ENCODE measurements around the gene RNF103. TPM values are rescaled to one million over a fixed set of nuclear protein-coding genes. Genes with fewer than 3 reads are reported as not detected.

Gene RNF103
- total and polyA plus RNA-seq, 2 of the 8 experiments (the other 6 are each of a cell fraction or from before 2014, with no cell fraction given) = 3.3 to 7.4 TPM

DNA sequence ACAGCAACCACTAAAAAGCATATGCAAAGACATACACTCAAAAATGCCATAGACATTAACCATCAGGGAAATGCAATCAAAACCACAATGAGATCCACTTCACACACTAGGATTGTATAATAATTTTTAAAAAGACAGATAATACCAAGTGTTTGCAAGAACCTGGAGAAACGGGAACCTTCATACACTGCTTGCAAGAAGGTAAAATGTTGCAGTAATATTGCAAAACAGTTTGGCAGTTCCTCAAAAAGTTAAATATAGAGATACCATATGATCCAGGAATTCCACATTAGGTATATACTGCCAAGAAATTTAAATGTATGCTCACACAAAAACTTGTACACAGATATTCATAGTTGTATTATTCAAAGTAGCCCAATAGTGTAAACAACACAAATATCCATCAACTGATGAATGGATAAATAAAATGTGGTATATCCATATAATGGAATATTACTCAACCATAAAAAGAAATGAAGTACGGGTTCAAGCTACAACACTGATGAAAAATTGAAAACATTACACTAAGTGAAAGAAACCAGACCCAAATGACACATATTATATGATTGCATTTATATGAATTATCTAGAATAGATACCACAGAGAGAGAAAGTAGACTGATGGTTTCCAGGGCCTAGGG, 45.7 kb downstream of the RNF103 start:
- Histone ChIP-seq H3K79me1 (ENCODE audit: low read depth, low read length) (no peaks in the 10 kb centered on the region), H4K91ac (replicated peaks; ENCODE audit: insufficient read length, low read length) (no peak overlapping the region), H3K56ac (replicated peaks; ENCODE audit: insufficient read length, low read depth, low read length) (no peak overlapping the region), H3K4ac (replicated peaks; ENCODE audit: insufficient read length, low read depth, low read length) (no peak overlapping the region), H2BK20ac (ENCODE audit: low read length) (no peak overlapping the region), H3K14ac (ENCODE audit: insufficient read length) (no peak overlapping the region), H4K5ac (ENCODE audit: insufficient read length, low read depth, low read length) (no peak overlapping the region), H3K23me2 (ENCODE audit: low read depth, low read length) (no peaks in the 10 kb centered on the region; the same call in 1 of the 2 replicates), H3K4me3 (ENCODE audit: extremely low read depth in 1 of 4, insufficient read depth in 2 of 4, low read depth in 3 of 4, low read length in 4 of 4) (no peak overlapping the region), H3K27ac (ENCODE audit: low read depth, low read length) (no peak overlapping the region), H3K18ac (ENCODE audit: extremely low read depth, low read length) (no peak overlapping the region), H3K79me2 (ENCODE audit: control insufficient read depth in 1 of 2, insufficient read depth in 2 of 2, low read length in 2 of 2) (no peaks in the 10 kb centered on the region), H4K20me1 (replicated peaks in 1 of 2; ENCODE audit: control insufficient read depth in 1 of 2, insufficient read depth in 2 of 2, low read length in 2 of 2) (no peaks in the 10 kb centered on the region), H2AK5ac (ENCODE audit: low read depth, low read length) (no peak overlapping the region), H2BK12ac (ENCODE audit: low read depth, low read length) (no peak overlapping the region), H3K9me3 (ENCODE audit: insufficient read depth in 2 of 2, low read depth in 1 of 2, low read length in 1 of 2) (no peaks in the 10 kb centered on the region), H2BK5ac (ENCODE audit: low read depth, low read length) (no peak overlapping the region), H3K27me3 (replicated peaks in 1 of 4; ENCODE audit: control insufficient read depth in 3 of 4, extremely low read depth in 1 of 4, insufficient read depth in 3 of 4, low read length in 3 of 4) (no peaks in the 10 kb centered on the region), H3K9ac (replicated peaks in 1 of 4; ENCODE audit: extremely low read depth in 1 of 4, low read depth in 3 of 4, low read length in 3 of 4) (no peak overlapping the region), H3K23ac (ENCODE audit: insufficient read length) (no peak overlapping the region), H2BK120ac (replicated peaks; ENCODE audit: low read depth, low read length) (no peak overlapping the region), H3K4me1 (replicated peaks in 1 of 4; ENCODE audit: control insufficient read depth in 3 of 4, insufficient read depth in 4 of 4, low read length in 3 of 4) (no peaks in the 10 kb centered on the region), H2BK15ac (ENCODE audit: low read length) (no peak overlapping the region), H3K4me2 (ENCODE audit: insufficient read depth in 1 of 2, low read depth in 2 of 2, low read length in 2 of 2) (no peak overlapping the region), H3K36me3 (ENCODE audit: control insufficient read depth in 2 of 4, insufficient read depth in 4 of 4, low read length in 3 of 4) (no peaks in the 10 kb centered on the region), H2AFZ (ENCODE audit: low read length) (no peak overlapping the region), H4K8ac (ENCODE audit: extremely low read depth, insufficient read depth, low read length) (no peak overlapping the region)
- WGBS, 2 experiments (ENCODE audit: extremely low coverage in 1 of 2, insufficient coverage in 1 of 2, insufficient read length in 1 of 2, insufficient replicate concordance in 2 of 2, low coverage in 1 of 2, low lambda C conversion rate in 2 of 2, missing lambda C conversion rate in 1 of 2) = 83% methylated on average over 2 of the region's 2 CpGs; no CpG with 5 or more reads in 1 of the 2 experiments
- ChIA-PET CTCF (ENCODE audit: partially characterized antibody) (no interaction called here), POLR2A (ENCODE audit: partially characterized antibody) (no interaction called here)
- TF ChIP-seq SIRT6 (IDR thresholded peaks at IDR 0.05; ENCODE audit: low read length) (no peak), FOSL1 (IDR thresholded peaks at IDR 0.05; ENCODE audit: insufficient read depth, low read depth, low read length) (no peak), SP1 (IDR thresholded peaks at IDR 0.05; ENCODE audit: low read depth, low read length) (no peak), RAD21 (IDR thresholded peaks at IDR 0.05 in 1 of 2, conservative IDR thresholded peaks at IDR 0.05 in 1 of 2; ENCODE audit: low read depth in 2 of 2, low read length in 2 of 2) (no peak), KDM1A (IDR thresholded peaks at IDR 0.05; ENCODE audit: borderline replicate concordance, low read length) (no peak), E2F6 (IDR thresholded peaks at IDR 0.05) (no peak), EZH2 (IDR thresholded peaks at IDR 0.05; ENCODE audit: low read depth, low read length, severe bottlenecking) (no peak)
- DNase-seq (ENCODE audit: low read depth in 1 of 2, low spot score in 2 of 2) (no peak), FAIRE-seq (no peak)

All from H1 (cell line).